ENCODE results near the gene EHMT1. TPM values are rescaled to one million over a fixed set of nuclear protein-coding genes. Genes with fewer than 3 reads are reported as not detected.
"Not testable (repeated sequence)": the region's sequence is repeated elsewhere in the genome, so short reads cannot be mapped to it uniquely, and the experiment has no call there.

Gene EHMT1
- total RNA-seq, 1 donor from 2014 or later = 95.9 TPM

DNA sequence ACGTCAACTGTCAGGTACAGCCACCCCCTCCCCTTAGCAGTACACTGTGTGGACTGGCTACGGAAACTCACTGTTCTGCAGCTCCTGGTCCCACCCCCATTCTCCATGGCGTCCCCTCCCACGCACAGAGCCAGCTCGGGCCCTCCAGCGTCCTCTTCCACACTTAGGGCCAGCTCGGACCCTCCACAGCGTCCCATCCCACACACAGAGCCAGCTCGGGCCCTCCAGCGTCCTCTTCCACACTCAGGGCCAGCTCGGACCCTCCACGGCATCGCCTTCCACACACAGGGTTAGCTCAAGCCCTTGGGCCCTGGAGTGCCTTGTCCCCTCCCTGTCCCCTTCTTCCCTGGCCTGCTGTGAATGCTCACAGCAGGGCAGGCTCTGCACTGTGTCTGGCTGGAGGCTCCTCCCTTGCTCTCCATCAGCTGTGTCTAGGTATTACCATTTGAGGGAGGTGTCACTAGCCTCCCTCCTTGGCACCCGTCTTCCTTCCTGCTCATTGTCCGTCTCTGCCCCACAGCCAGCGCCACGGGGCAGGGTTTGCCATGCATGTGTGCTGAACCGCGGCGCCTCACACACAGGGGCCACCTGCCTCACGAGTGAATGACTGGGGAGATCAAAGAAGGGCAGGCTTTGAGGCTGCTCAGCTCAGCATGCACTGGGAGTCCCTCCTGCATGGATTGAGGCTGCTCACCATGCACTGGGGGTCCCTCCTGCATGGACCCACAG lies 180.3 kb downstream of the EHMT1 start:
- intact Hi-C loops (cut with micrococcal nuclease) = no loop called here

DNA sequence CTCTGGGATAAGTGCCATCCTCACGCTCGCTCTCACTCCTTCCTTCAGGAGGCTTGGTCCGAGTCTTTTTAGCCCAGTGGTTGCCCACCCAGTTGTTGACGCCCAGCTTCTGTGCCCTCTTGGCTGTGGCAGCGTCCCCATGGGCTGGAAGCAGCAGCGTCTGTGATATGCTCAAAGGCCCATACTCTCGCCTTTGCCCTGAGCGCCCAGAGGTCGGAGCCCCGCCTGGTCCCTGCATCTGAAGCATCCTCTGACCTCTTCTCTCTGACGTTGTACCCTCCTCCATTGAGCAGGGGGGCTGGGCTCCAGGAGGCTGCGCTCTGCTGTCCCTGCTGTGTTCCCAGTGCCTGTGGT lies 180.8 kb downstream of the EHMT1 start:
- intact Hi-C loops (cut with micrococcal nuclease) = no loop called here

DNA sequence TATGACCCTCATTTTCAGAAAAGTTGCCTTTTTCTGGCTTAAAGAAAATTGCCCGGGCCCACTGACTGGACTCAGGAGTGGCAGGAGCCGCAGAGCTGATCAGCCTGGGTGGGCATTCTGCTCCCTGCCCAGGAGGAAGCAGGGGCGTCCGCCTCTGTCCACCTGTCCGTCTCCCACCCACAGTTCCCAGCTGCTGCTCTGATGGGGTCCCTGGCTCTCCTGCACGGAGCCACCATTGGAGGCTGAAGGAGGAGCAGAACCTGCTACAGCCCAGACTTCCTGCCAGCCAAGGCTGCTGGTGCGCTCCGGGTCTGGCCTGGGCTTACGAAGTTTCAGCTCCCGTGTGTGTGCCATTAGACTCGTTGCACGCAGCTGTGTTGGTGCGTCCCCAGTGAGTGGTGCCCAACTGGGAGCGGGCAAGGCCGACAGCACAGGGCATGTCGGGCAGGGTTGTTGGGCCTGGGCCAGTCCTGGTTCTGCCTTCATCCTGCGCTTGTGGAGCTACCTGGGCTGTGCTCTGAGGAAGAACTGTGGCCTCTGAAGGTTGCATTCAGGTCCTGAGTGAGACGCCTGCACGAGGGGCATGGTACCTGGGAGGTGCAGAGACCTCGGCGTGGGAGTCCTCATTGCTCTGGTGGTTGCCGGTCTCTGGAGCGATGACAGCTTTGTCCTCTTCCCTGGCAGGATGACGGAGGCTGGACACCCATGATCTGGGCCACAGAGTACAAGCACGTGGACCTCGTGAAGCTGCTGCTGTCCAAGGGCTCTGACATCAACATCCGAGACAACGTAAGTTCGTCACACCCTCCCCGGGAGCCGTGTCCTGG lies 181.6 kb downstream of the EHMT1 start:
- intact Hi-C loops (cut with micrococcal nuclease) = no loop called here

DNA sequence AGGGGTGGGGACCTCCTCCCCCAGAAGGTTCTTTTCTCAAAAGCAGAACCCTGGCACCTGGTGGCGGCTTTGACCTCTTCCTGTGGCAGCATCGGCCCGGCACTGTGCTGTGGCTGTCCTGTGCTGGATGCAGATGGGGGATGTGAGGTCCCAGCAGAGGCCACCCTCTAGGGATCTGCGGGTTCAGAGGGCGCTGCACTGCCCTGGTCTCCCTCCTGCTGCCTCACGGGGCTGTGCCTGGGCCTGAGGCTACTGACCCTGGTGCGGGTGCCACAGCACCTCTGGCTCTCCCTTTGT lies 182.2 kb downstream of the EHMT1 start:
- intact Hi-C loops (cut with micrococcal nuclease) = no loop called here

DNA sequence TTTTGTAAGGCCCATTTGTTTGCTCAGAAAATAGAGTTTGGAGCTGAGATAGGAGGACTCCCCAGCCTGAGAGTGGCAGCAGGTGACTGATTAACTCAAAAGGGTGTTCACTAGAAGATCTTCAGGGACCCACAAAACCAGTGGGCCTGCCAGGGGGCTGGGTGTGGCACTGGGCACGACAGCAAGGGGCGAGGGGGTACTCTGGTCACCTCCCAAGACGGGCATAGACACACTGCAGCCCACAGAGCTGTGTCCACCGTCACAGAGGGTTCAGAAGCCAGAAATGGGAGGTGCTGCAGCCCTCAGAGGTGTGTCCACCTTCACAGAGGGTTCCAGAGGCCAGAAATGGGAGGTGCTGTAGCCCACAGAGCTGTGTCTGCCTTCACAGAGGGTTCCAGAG lies 183.2 kb downstream of the EHMT1 start:
- intact Hi-C loops (cut with micrococcal nuclease) = no loop called here

GRCh38 chr9:137802521-137803243 lies 183.9 kb downstream of the EHMT1 start:
- intact Hi-C loops (cut with micrococcal nuclease) = no loop called here

DNA sequence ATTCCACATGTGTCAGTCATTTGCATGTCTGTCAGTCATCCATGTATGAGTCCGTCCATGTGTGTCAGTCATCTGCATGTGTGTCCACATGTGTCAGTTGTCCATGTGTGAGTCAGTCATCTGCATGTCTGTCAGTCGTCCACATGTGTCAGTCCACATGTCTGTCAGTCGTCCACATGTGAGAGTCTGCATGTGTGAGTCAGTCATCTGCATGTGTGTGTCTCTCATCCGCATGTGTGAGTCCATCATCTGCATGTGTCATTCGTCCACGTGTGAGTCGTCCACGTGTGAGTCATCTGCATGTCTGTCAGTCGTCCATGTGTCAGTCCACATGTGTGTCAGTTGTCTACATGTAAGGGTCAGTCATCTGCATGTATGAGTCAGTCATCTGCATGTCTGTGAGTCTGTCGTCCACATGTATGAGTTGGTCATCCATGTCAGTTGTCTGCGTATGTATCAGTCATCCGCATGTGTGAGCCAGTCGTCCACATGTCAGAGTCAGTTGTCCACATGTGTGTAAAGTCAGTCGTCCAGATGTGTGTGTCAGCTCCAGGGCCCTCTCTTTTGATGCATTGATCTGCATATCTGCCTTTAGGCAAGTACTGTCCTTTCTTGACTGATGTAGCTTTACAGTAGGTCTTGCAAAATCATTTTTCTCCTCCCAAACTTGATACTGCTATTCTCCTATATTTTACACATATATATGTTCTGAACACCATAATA lies 186.3 kb downstream of the EHMT1 start:
- intact Hi-C loops (cut with micrococcal nuclease) = no loop called here

DNA sequence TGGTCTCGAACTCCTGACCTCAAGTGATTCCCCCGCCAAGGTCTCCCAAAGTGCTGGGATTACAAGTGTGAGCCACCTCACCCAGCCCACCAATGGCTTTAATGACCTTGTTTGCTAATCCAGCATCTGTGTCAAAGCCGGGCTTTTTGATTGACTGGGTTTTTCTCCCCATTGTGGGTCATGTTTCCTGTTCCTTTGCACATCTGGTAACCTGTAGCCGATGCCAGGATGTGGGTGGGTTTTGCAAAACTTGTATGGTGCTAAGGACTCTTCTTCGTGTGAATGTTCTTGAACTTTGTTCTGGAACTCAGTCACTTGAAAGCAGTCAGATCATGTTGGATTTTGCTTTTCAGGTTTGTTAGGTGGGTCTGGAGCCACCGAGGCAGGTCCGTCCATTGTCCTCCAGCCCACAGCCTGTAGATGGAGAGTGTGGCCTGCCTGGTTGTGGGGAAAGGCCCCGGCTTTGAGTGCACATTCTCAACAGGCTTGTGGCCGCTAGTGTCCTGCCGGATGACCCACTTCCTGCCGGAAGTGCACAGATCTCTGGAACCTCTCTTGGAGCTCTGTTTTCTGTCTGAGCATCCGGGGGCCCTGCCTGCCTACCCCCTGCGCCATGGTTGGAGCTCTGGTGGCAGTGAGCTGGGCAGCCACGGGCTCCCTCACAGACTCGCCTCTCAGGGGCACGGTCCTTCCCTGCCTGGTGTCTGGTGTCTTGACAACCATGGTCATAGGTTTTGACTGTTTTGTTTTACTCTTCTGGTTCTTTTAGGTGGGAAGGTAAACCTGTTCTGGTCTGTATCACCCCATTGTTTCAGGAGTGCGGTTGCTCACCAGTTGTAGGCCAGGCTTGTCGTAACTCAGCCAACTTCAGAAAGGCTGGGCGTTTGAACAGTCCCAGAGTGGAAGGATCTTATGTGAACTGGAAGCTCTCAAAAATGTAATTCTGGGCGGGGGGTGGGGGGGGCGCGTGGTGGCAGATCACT lies 189.2 kb downstream of the EHMT1 start:
- intact Hi-C loops (cut with micrococcal nuclease) = no loop called here

- intact Hi-C loops (cut with micrococcal nuclease) = no loop called here
Observed at GRCh38 chr9:137809040-137809576, 190.3 kb downstream of the EHMT1 start.

DNA sequence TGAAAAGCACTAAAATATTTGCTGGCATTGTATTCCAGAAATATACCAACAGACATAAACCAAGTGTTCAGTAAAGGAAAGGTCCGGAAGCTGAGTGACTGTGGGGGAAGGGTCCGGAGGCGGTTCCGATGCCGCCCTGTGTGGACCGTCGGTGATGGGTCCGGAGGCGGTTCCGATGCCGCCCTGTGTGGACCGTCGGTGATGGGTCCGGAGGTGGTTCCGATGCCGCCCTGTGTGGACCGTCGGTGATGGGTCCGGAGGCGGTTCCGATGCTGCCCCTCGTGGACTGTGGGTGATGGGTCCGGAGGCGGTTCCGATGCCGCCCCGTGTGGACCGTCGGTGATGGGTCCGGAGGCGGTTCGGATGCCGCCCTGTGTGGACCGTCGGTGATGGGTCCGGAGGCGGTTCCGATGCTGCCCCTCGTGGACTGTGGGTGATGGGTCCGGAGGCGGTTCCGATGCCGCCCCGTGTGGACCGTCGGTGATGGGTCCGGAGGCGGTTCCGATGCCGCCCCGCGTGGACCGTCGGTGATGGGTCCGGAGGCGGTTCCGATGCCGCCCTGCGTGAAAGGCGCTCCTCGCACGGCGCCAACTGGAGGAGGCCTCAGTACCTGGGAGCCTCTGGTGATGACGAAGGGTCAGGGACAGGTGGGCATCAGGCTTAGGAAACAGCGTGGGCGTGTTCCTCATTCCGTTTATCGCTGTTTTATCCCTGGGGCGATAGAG lies 191.1 kb downstream of the EHMT1 start:
- intact Hi-C loops (cut with micrococcal nuclease) = not testable (repeated sequence)

- intact Hi-C loops (cut with micrococcal nuclease) = no loop called here
Observed at GRCh38 chr9:137811283-137811870, 192.6 kb downstream of the EHMT1 start.

- intact Hi-C loops (cut with micrococcal nuclease) = no loop called here
Observed at GRCh38 chr9:137812356-137813023, 193.7 kb downstream of the EHMT1 start.

DNA sequence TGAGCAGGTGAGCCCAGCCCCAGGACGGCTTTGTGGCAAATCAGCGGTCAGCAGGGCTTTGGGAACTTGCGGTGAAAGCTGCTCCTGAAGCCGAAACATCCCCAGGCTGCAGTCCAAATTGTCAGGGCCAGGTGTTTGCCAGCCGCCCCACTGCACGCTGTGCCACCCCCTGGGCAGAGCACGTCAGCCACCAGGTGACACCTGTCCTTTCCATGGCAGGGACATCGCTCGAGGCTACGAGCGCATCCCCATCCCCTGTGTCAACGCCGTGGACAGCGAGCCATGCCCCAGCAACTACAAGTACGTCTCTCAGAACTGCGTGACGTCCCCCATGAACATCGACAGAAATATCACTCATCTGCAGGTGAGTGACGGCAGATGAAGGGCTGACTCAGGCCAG lies 194.4 kb downstream of the EHMT1 start:
- intact Hi-C loops (cut with micrococcal nuclease) = no loop called here

- intact Hi-C loops (cut with micrococcal nuclease) = no loop called here
Observed at GRCh38 chr9:137813651-137814415, 195.0 kb downstream of the EHMT1 start.

DNA sequence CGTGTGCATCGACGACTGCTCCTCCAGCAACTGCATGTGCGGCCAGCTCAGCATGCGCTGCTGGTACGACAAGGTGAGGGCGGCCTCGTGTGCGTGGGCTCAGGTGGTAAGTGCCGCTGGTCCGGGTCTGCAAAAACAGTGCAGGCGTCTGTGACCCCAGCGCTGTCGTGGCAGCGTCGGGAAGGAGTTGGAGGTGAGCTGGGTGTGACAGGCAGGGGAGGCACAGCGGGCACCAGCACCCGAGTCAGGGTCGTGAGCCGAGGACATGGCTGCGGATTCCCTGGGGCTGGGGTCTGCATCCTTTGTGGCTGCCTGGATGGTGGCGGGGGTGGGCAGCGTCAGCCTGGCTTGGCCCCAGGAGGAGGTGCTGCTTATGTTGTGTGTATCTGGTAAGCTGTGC lies 195.6 kb downstream of the EHMT1 start:
- intact Hi-C loops (cut with micrococcal nuclease) = no loop called here

GRCh38 chr9:137814841-137815240 lies 196.0 kb downstream of the EHMT1 start:
- intact Hi-C loops (cut with micrococcal nuclease) = no loop called here

DNA sequence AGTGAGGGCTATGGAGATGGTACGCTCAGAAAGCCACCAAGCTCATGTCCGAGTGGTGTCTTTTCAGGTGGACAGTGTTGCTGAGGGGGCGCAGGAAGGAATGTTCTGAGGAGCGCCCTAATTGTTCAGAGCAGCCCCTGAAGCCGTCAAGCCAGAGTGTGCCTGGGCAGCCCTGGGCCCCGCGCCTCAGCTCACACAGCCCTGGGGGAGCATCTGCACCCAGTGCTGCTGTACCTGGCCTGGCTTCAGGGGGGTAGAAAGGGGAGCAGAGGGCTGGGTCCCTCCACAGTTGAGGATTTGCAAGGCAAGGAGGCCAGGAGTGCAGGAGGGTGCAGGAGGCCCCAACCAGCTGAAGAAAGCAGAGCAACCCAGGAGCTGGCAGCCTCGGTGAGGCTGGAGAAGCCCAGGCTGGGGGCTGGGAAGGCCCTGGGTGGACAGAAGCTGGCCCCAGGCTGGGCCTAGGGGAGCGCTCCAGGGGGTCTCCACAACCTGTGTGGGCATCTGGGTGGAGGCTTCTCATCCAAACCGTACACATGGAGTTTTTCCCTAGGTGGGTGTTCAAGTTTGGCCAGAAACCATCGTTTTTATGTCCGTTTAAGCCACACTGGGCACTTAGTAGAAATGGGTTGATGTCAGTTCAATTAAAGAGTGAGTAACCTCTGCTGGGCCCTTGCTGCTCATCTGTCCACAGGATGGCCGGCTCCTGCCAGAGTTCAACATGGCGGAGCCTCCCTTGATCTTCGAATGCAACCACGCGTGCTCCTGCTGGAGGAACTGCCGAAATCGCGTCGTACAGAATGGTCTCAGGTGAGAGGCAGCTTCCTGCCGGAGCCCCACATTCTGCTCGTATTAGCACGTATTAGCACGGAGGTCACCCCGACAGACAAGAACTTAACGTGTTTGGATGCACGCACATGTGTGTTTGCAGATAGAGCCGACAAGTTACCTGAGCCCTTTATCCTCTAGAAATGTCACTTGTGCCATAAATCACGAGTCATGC lies 196.8 kb downstream of the EHMT1 start:
- intact Hi-C loops (cut with micrococcal nuclease) = no loop called here

All from T-helper 2 cell treated with Interferon-gamma antibody and Interleukin-4, amounts not matched to agents 100 ng/mL and 5 ng/mL, for 36 hours (primary cell).